ENCODE measurements around the gene RXRB. TPM values are rescaled to one million over a fixed set of nuclear protein-coding genes. Genes with fewer than 3 reads are reported as not detected.

Gene RXRB
- total and polyA plus RNA-seq, 2 of the 13 experiments (the other 11 are each of a cell fraction or from before 2014, with no cell fraction given) = 26.7 to 55.7 TPM

- TF ChIP-seq, protein P1, sequence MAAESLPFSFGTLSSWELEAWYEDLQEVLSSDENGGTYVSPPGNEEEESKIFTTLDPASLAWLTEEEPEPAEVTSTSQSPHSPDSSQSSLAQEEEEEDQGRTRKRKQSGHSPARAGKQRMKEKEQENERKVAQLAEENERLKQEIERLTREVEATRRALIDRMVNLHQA (CRISPR knock-in tag; IDR thresholded peaks at IDR 0.05) = no peak
- TF ChIP-seq ZNF333 (CRISPR knock-in tag; IDR thresholded peaks at IDR 0.05; ENCODE audit: borderline replicate concordance) (no peak), KAT2B (IDR thresholded peaks at IDR 0.05; ENCODE audit: borderline replicate concordance, low read depth, low read length) (no peak), ZEB1 (IDR thresholded peaks at IDR 0.05; ENCODE audit: insufficient replicate concordance, low read depth) (no peak), ZNF547 (CRISPR knock-in tag; IDR thresholded peaks at IDR 0.05) (no peak)
These were observed 46.1 kb downstream of the RXRB start (continued) for GRCh38 chr6:33154349-33154748.

GRCh38 chr6:33151050-33151449 is 49.4 kb downstream of the RXRB start:
- Histone ChIP-seq H3K79me2 (ENCODE audit: insufficient read depth, low read length) (no peaks in the 10 kb centered on the region), H2AFZ (ENCODE audit: low read length) (no peak overlapping the region), H3K27me3 (ENCODE audit: control insufficient read depth in 1 of 2, insufficient read depth in 2 of 2, low read length in 2 of 2) (peaks cover 1 to 3% of the 10 kb centered on the region in 2 experiments; a peak in 2 of 5 replicates), H3K27ac (ENCODE audit: extremely low read length, insufficient read depth, low read length) (no peak overlapping the region), H3K9me3 (ENCODE audit: low read length) (peaks cover 11% of the 10 kb centered on the region; the same call in 1 of the 2 replicates), H3K36me3 (replicated peaks in 1 of 2; ENCODE audit: control insufficient read depth in 1 of 2, insufficient read depth in 2 of 2, low read length in 2 of 2) (no peaks in the 10 kb centered on the region), H3K4me2 (ENCODE audit: low read depth, low read length) (no peak overlapping the region), H3K9ac (ENCODE audit: insufficient read depth, low read depth, low read length) (no peak overlapping the region), H4K20me1 (ENCODE audit: insufficient read depth, low read length) (no peaks in the 10 kb centered on the region), H3K4me3 (replicated peaks in 1 of 3; ENCODE audit: insufficient read depth in 1 of 3, low read depth in 2 of 3, low read length in 3 of 3) (no peak overlapping the region), H3K4me1 (ENCODE audit: insufficient read depth, low read length) (peaks cover 2% of the 10 kb centered on the region)
- BruUV-seq (replicated peaks) = no TSS peak
- DNase-seq (ENCODE audit: low spot score) (no peak), ATAC-seq (no peak), FAIRE-seq (no peak)
- in situ Hi-C loops (cut with HindIII; ENCODE audit: extremely low pct_ligation_motif_present, low pct_unique_long_range_greater_than_20kb) (no loop called here), intact Hi-C loops (cut with micrococcal nuclease; ENCODE audit: unreplicated experiment) (no loop called here)
- WGBS (ENCODE audit: low lambda C conversion rate) = 73% methylated on average over 1 of the region's 1 CpG
- ChIA-PET POLR2A (no interaction called here), CTCF (ENCODE audit: low intra/inter-chr PET ratio, low total read pairs) (no interaction called here)
- TF ChIP-seq ELK4 (CRISPR knock-in tag; IDR thresholded peaks at IDR 0.05; ENCODE audit: borderline replicate concordance) (no peak), THRA (CRISPR knock-in tag; IDR thresholded peaks at IDR 0.05; ENCODE audit: borderline replicate concordance) (no peak), FOXC1 (CRISPR knock-in tag; IDR thresholded peaks at IDR 0.05; ENCODE audit: borderline replicate concordance) (no peak), ZNF775 (CRISPR knock-in tag; IDR thresholded peaks at IDR 0.05; ENCODE audit: borderline replicate concordance) (no peak), ZBTB39 (CRISPR knock-in tag; IDR thresholded peaks at IDR 0.05) (no peak), ZSCAN9 (CRISPR knock-in tag; IDR thresholded peaks at IDR 0.05; ENCODE audit: borderline replicate concordance) (no peak), ZNF234 (CRISPR knock-in tag; conservative IDR thresholded peaks at IDR 0.05) (no peak), TCF12 (IDR thresholded peaks at IDR 0.05) (no peak), TCF12 (CRISPR knock-in tag; IDR thresholded peaks at IDR 0.05) (no peak), GATAD2A (CRISPR knock-in tag; IDR thresholded peaks at IDR 0.05) (no peak), ZNF275 (CRISPR knock-in tag; IDR thresholded peaks at IDR 0.05; ENCODE audit: borderline replicate concordance) (no peak)
